HUES64 (cell line): ENCODE data around the gene MYO3B.

Experiments used
- H3K27ac ChIP-seq: 2 replicates; pipeline ENCODE4 v1.7.0; 2013; ENCODE audit warnings: low read depth, low read length, inconsistent platforms
- H3K27me3 ChIP-seq: 2 replicates; pipeline ENCODE4 v1.6.1; 2013; ENCODE audit warnings: mild to moderate bottlenecking, low read length; ENCODE audit not compliant: insufficient read depth
- H3K36me3 ChIP-seq: 2 replicates; pipeline ENCODE4 v1.6.1; 2013; ENCODE audit warnings: mild to moderate bottlenecking, low read length; ENCODE audit not compliant: insufficient read depth
- H3K4me1 ChIP-seq: 2 replicates; pipeline ENCODE4 v1.6.1; 2013; ENCODE audit warnings: mild to moderate bottlenecking, low read length, moderate library complexity; ENCODE audit not compliant: insufficient read depth
- H3K4me3 ChIP-seq: 2 replicates; pipeline ENCODE4 v1.5.1; 2013; ENCODE audit warnings: mild to moderate bottlenecking, low read length, moderate library complexity
- H3K9ac ChIP-seq: 2 replicates; pipeline ENCODE4 v1.6.1; 2013; ENCODE audit warnings: mild to moderate bottlenecking, low read depth, low read length
- H3K9me3 ChIP-seq: 2 replicates; pipeline ENCODE4 v1.6.1; 2013; ENCODE audit warnings: low read depth, low read length; ENCODE audit not compliant: insufficient read depth
- WGBS: fragments of 150-250, 120-280 bp; methylation state at CpG from one replicate; pipeline ENCODE4 v1.1.7; 2013; ENCODE audit warnings: missing lambda C conversion rate; 5-methylcytosine and 5-hydroxymethylcytosine counted together

MYO3B gene

GRCh38 chr2:170380267-170380666, 202.3 kb downstream of the MYO3B start:
- Histone ChIP-seq H3K9me3 (no peaks in the 10 kb centered on the region), H3K4me3 (no peak overlapping the region), H3K27ac (no peak overlapping the region), H3K27me3 (no peaks in the 10 kb centered on the region), H3K9ac (no peak overlapping the region), H3K4me1 (no peaks in the 10 kb centered on the region), H3K36me3 (no peaks in the 10 kb centered on the region; the same call in 1 of the 2 replicates)
- 73% methylated on average over 3 of the region's 4 CpGs for WGBS

GRCh38 chr2:170381678-170382077, 203.7 kb downstream of the MYO3B start:
- Histone ChIP-seq H3K4me1 (no peaks in the 10 kb centered on the region), H3K9ac (no peak overlapping the region), H3K27me3 (no peaks in the 10 kb centered on the region), H3K27ac (no peak overlapping the region), H3K36me3 (no peaks in the 10 kb centered on the region; the same call in 1 of the 2 replicates), H3K9me3 (no peaks in the 10 kb centered on the region), H3K4me3 (no peak overlapping the region)
- WGBS = 96% methylated on average over 2 of the region's 2 CpGs

- Histone ChIP-seq H3K9ac (no peak overlapping the region), H3K27ac (no peak overlapping the region)
- 86% methylated on average over 3 of the region's 3 CpGs for WGBS
Observed at GRCh38 chr2:170386554-170386953, 208.6 kb downstream of the MYO3B start.

GRCh38 chr2:170391018-170391417, 213.1 kb downstream of the MYO3B start:
- no peaks in the 10 kb centered on the region for H3K9me3 ChIP-seq
- no peaks in the 10 kb centered on the region for H3K27me3 ChIP-seq
- H3K36me3 ChIP-seq = no peaks in the 10 kb centered on the region; the same call in 1 of the 2 replicates
- no peak overlapping the region for H3K9ac ChIP-seq
- H3K4me1 ChIP-seq = 0 out of 2 replicates have a peak, but pooled peaks cover 5% of the 10 kb centered on the region
- no peak overlapping the region for H3K27ac ChIP-seq
- H3K4me3 ChIP-seq = no peak overlapping the region
- WGBS = 75% methylated on average over 1 of the region's 2 CpGs

More at GRCh38 chr2:170386554-170386953, 208.6 kb downstream of the MYO3B start:
- Histone ChIP-seq H3K4me3 (no peak overlapping the region), H3K36me3 (no peaks in the 10 kb centered on the region; the same call in 1 of the 2 replicates), H3K27me3 (no peaks in the 10 kb centered on the region), H3K9me3 (no peaks in the 10 kb centered on the region), H3K4me1 (no peaks in the 10 kb centered on the region)

- H3K27me3 ChIP-seq = no peaks in the 10 kb centered on the region
- 0 out of 2 replicates have a peak, but pooled peaks cover 5% of the 10 kb centered on the region for H3K4me1 ChIP-seq
- no peak overlapping the region for H3K9ac ChIP-seq
- H3K36me3 ChIP-seq = no peaks in the 10 kb centered on the region
- H3K27ac ChIP-seq = no peak overlapping the region
- H3K9me3 ChIP-seq = no peaks in the 10 kb centered on the region
- no peak overlapping the region for H3K4me3 ChIP-seq
- 96% methylated on average over 5 of the region's 5 CpGs for WGBS
Observed at GRCh38 chr2:170391697-170392096, 213.8 kb downstream of the MYO3B start.

GRCh38 chr2:170393861-170394498, 216.0 kb downstream of the MYO3B start:
- Histone ChIP-seq H3K4me3 (no peak overlapping the region), H3K36me3 (no peaks in the 10 kb centered on the region), H3K9ac (no peak overlapping the region), H3K27ac (no peak overlapping the region), H3K27me3 (no peaks in the 10 kb centered on the region), H3K9me3 (no peaks in the 10 kb centered on the region), H3K4me1 (0 out of 2 replicates have a peak, but pooled peaks cover 5% of the 10 kb centered on the region)
- WGBS = 87% methylated on average over 1 of the region's 2 CpGs

- Histone ChIP-seq H3K9ac (no peak overlapping the region), H3K4me3 (no peak overlapping the region), H3K4me1 (0 out of 2 replicates have a peak, but pooled peaks cover 5% of the 10 kb centered on the region), H3K9me3 (no peaks in the 10 kb centered on the region), H3K27me3 (no peaks in the 10 kb centered on the region), H3K36me3 (no peaks in the 10 kb centered on the region), H3K27ac (no peak overlapping the region)
Observed at GRCh38 chr2:170394641-170395387, 216.9 kb downstream of the MYO3B start.

- H3K27me3 ChIP-seq = no peaks in the 10 kb centered on the region
- H3K4me3 ChIP-seq = no peak overlapping the region
- H3K9ac ChIP-seq = no peak overlapping the region
- no peak overlapping the region for H3K27ac ChIP-seq
- no peaks in the 10 kb centered on the region for H3K9me3 ChIP-seq
- no peaks in the 10 kb centered on the region; the same call in 1 of the 2 replicates for H3K36me3 ChIP-seq
- 0 out of 2 replicates have a peak, but pooled peaks cover 5% of the 10 kb centered on the region for H3K4me1 ChIP-seq
- WGBS = 70% methylated on average over 4 of the region's 5 CpGs
Observed at GRCh38 chr2:170396799-170397459, 219.0 kb downstream of the MYO3B start.

- 93% methylated on average over 3 of the region's 3 CpGs for WGBS
- Histone ChIP-seq H3K9me3 (no peaks in the 10 kb centered on the region), H3K36me3 (no peaks in the 10 kb centered on the region; the same call in 1 of the 2 replicates), H3K9ac (no peak overlapping the region), H3K4me3 (no peak overlapping the region), H3K4me1 (no peaks in the 10 kb centered on the region), H3K27ac (no peak overlapping the region), H3K27me3 (no peaks in the 10 kb centered on the region)
Observed at GRCh38 chr2:170401187-170401586, 223.2 kb downstream of the MYO3B start.

GRCh38 chr2:170404846-170405245, 226.9 kb downstream of the MYO3B start:
- no peak overlapping the region for H3K4me3 ChIP-seq
- H3K27me3 ChIP-seq = no peaks in the 10 kb centered on the region
- peaks cover 4% of the 10 kb centered on the region for H3K4me1 ChIP-seq
- H3K9ac ChIP-seq = no peak overlapping the region
- no peak overlapping the region for H3K27ac ChIP-seq
- no peaks in the 10 kb centered on the region; the same call in 1 of the 2 replicates for H3K36me3 ChIP-seq
- WGBS = 80% methylated on average over 3 of the region's 3 CpGs
- no peaks in the 10 kb centered on the region for H3K9me3 ChIP-seq

GRCh38 chr2:170405326-170405725, 227.4 kb downstream of the MYO3B start:
- no peaks in the 10 kb centered on the region; the same call in 1 of the 2 replicates for H3K36me3 ChIP-seq
- no peaks in the 10 kb centered on the region for H3K27me3 ChIP-seq
- H3K9me3 ChIP-seq = no peaks in the 10 kb centered on the region
- H3K4me3 ChIP-seq = no peak overlapping the region
- H3K27ac ChIP-seq = no peak overlapping the region
- WGBS = 98% methylated on average over 2 of the region's 2 CpGs
- peaks cover 4% of the 10 kb centered on the region for H3K4me1 ChIP-seq
- H3K9ac ChIP-seq = no peak overlapping the region
